HG02678 (cell line): Measurements from ENCODE around the gene SH3RF3.
A peak's percentile ranks its signal among the peaks of the same experiment; 100 is the strongest.
"Not testable (repeated sequence)": the region's sequence is repeated elsewhere in the genome, so short reads cannot be mapped to it uniquely, and the experiment has no call there.

Source experiments
- ATAC-seq: cut with Tn5 transposase; IDR thresholded peaks from one replicate; pipeline ENCODE4 v1.9.1; 2021; ENCODE audit warnings: mild to moderate bottlenecking, moderate library complexity; ENCODE audit not compliant: unreplicated experiment

The SH3RF3 gene

DNA sequence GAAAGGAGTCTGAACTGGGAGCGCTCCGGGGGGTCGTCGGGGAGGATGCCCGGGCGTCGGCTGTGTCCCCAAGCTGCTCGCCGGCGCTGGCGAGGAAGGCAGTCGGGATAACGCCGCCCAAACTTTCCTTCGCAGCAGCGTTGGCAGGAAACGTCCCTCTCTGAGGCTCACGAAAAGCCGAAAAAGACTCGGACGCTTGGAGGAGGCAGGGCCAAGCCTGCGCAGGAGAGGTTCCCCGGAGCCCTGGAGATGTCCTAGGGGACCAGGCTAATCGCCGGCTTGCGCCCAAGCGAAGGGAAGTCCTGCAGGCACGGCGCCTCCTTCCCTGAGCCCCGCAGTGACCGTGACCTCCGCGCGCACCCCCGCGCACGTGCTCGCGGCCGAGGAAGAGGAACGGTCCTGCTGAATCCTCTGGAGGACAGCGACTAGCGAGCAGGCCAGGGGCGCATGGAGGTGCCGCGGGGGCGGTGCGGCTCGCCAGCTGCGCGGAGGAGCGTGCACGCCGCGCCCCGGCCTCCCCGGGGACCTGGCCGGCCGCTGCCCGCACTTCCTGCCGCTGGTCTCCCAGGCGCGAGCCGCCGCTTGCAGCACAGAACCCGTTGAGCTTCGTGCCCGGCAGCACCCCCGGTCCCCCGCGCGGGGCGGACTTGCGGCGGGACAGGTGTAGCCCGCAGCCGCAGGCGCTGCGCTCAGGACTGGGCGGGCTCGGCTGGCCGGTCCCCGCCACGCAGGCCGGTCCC, at the start of gene SH3RF3:
Gene SH3RF3, plus strand, starts transcription at position 590 of the 740 bp plus-strand sequence.
- peak; percentile 30 for ATAC-seq

DNA sequence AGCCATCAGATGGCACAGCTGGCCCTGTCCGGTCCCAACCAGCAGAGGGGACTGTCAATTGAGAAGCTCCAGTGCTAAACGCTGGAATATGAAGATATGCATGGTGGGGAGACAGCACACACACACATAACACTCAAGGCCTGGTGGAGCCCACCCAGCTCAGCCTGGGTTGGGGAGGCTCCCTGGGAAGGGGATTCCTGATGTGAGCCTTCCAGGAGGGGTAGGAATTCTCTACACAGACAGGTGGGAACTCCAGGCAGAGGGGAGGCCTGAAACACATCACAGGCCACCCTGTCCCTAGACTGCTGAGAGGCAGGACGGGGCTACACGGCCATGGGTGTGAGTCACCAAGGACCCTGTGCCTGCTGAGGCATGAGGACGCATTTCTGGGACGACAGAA, 49.4 kb upstream of the SH3RF3 start:
- ATAC-seq, result no peak

DNA sequence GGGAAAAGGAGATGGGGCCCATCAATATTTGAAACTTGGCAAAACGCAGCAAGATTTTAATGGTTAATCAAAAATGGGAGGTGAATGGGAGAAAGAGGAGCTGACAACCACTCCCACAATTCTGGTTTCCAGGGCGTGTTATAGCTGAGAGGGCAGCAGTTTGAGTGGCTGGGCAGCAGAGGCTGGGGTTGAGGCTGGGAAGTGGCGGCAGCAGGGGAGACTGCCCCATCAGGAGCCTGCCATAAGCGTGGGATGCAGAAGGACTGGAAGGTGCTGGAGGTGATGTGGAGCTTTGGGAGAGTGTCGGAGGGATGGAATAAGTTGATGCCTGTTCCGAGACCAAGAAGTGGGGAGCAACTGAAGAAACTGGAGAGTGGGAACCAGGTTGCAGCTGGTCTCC, 48.9 kb upstream of the SH3RF3 start:
- no peak for ATAC-seq

DNA sequence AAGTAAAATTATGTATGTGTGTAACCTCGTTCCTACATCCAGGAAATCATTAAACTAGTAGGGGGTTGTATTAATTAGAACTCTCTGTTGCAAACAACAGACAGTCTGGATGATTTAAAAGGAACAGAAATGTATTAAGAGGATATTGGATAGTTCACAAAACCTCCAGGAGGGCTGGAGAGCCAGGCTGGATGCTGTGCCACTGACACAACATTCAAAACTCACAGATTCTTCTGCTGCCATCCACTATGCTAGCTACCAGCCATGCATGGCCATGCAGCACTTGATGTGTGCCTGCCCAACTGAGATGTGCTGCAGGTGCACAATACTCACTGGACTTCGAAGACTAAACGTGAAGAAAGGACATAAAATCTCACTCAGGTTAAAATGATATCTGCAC, 48.2 kb upstream of the SH3RF3 start:
- no peak for ATAC-seq

DNA sequence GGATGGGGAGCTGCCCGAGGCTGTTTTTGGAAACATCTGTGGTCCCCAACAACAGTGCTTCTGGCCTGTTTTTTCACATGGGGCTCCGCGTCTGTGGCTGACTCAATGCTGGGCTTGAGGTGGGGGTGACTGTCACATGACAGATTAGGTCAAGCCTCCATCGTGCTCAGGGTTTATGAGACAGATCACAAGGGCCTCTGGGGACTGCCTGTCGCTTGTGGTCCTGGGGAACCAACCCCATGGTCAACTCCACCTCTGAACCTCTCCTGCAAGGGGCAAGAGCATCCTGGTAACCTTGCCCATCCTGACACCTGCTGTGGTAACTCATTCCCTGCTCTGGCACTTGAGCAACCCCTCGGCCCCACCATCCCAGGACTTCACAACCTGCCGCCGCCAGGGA, 47.6 kb upstream of the SH3RF3 start:
- ATAC-seq, result no peak

DNA sequence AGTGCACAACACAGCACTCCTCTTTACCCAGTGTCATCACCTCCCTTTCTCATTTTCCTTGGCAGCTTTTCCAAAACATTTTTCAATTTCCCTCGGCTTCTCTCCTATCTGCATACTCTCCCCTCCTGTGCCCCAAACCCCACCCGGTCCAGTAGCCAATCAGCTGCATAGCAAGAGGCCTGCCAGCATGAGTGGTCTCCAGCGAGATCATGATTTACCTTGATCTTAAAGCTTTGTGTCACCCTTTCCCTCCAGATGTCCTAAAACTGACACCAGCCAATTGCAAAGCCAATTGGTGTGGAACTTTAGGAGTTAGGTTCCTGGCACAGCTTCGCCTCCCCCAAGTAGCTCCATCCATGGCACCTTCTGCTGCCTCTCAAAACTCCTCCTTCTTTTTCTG, 45.2 kb upstream of the SH3RF3 start:
- ATAC-seq, result no peak

DNA sequence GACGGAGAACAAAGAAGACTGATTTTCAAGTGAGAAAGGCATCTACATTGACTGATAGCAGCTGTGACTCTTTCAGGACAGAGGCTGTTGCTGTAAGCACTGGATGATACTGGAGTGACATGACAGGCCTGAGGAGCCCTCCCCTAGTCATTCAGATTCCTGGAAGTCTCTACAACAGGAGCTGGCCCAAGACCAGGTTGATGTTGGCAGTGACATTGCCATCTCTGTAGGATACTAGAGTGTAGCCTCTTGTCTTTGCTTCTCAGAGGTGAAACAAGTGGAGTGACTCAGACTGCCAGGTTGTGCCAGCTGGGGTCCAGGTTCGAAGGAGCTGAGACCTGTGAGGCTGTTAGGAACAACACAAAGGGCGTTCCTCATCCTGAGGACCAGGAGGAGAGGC, 44.7 kb upstream of the SH3RF3 start:
- no peak for ATAC-seq

DNA sequence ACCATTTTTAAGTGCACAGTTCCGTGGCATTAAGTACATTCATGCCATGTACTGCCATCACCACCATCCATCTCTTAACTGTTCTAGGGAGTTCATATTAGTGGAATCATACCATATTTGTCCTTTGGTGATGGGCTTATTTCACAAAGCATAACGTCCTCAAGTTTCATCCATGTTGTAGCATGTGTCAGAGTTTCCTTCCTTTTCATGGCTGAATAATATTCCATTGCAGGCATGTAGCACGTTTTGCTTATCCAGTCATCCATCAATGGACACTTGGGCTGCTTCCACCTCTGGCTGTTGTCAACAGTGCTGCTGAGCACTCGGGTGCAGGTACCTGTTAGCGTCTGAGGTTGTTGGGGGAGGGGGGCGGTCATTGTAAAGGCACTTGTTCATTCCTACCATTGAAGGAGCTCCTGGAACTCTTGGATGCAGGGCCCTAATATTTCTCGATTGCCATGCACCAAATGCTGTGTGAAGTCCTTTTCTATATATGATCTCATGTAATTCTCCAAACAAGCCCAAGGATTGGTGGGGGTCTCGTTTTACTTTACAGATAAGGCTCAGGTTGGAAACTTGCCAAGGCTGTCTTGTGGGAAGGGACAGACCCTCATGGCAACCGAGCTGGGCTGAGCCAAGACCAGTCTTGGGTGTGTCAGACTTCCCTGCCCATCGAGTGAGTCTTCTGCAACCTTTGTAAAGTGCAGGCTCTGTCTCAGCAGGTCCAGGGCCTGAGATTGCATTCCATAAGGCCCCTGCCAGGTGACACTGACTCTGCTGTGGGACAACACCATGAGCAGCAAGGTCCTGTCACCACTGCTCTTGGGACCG, 42.9 kb upstream of the SH3RF3 start:
- no peak for ATAC-seq

DNA sequence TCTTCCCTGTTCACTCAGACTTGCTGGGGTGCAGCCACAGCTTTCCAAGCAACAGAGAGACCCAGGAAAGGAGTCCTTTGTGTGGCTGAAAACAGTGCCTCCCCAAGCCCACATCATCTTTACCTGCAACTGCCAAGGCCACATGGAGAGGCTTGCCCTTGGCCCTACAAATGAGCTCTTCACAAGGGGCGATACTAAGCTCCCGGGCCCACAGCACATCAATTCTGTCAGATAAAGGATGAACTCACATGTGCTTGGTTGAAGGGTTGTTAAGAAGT, 42.3 kb upstream of the SH3RF3 start:
- no peak for ATAC-seq

DNA sequence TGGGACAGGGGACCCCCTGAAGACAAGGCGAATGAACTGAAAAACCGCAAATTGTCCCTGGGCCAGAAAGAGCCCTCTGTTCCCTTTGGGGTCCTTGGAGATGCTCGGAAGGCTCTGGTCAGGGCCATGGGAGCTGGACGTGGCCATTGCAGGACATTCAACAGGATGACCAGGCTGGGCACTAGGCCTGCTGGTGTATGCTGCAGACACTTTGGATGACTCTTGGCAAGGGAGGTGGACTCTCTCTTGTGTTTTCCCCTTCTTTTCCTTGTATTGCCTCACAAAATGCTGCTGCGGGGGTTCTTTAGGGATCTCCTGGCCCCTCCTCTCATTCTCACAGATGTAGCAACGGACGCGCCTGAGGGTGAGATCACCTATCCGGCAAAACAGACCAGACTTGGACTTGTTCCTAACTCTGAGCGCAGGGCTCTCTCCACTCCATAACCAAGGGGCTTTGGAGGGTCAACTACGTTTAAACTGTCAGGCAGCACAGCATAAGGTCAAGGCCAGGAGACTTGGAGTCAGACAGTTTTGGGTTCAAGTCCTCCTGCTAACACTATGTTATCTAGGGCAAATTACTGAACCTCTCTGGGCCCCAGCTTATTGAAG, 41.8 kb upstream of the SH3RF3 start:
- ATAC-seq, result no peak

DNA sequence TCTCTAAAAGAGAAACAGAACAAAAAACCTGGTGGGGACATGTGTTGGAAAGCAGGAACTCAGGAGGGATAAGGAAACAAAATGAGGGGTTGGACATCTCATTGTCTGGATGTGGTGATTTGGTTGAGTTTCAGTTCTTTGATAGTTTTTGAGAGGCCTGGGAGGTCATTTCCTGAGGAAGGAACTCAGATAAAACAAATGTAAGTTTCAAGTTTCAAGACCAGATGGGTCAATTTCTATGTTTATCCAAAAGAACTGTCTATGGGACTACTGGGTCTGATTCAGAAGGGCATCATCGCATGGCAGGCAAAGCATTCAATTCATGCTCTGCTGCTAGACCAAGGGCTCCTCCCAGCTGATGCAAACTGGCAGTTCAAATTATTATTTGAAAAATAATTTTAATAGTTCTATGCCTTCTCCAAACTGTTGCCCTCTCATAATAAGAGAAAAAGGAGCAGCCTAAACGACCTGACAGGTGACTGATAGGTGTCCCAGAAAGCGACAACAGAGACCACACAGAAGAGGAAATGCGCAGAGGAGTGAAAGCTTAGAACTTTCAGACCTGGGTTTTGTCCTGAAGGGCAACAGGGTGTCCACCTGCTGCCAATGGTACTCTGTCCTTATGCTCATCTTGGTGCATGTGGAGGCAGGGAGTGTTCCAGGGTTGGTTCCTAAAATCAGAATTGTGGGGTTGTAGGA, 39.3 kb upstream of the SH3RF3 start:
- no peak for ATAC-seq

DNA sequence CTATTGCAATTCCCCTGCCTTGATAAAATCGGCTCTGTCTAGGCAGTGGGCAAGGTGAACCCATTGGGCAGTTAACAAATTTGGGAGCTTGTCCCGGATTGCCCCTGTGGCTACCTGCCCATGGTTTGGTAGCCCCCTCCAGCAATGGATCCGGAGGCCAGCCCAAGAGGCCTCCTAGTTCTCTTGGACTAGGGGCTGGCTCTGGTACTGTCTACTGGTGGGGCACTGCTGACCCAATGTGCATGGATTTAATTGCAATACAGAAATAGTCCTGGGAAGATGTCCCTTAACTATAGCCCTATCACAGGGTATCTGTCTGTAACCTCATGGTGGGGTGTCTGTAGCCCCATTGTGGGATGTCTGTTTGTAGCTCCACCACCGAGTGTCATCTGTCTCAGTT, 37.5 kb upstream of the SH3RF3 start:
- no peak for ATAC-seq

DNA sequence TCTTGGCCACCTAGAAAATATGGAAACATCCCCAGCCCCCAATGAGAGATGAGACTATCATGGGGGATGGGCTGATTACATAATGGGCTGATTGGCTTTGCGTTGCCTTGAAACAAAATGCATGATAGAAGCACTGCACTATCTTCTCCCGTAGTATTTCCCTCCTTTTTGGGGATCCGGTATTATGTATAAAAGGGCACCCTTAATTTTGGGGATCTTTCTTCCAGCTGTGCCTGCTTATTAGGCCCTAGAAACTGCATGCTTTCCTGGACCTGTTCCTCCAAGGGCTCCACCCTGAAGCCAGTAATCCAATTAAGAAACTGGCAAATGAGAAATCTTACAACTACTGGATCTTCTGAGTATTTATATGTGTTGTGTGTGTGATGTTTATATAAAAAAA, 34.9 kb upstream of the SH3RF3 start:
- no peak for ATAC-seq

DNA sequence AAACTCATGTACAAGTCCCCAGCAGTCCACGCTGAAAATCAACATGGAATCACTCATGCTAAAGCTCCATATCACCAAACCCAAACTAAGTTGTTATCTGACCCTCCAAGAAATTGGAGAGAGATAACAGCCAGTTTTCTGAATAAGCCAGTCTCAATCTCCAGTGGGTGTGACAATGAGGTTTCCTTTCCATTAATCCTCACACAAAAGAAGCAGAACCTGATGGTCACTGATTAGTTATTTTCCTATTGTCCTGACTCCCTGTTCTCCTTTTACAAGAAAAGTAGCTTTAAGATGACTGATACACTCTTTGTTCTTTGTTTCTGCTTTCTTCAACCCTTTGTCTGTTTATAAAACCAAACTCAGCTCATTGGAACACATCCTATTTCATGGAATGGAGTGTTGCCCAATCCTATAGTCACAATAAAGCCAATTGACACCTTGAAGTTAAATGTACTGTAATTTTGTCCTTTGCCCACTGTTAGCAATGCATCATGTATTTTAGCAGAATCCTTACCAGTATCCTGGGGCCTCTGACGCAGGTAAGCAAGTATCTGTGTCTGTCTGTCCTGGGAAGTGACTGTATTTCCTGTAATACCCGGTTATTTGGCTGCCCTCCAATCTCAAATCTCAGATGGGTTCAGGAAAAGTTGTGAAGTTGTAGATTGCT, 30.6 kb upstream of the SH3RF3 start:
- ATAC-seq, result no peak

DNA sequence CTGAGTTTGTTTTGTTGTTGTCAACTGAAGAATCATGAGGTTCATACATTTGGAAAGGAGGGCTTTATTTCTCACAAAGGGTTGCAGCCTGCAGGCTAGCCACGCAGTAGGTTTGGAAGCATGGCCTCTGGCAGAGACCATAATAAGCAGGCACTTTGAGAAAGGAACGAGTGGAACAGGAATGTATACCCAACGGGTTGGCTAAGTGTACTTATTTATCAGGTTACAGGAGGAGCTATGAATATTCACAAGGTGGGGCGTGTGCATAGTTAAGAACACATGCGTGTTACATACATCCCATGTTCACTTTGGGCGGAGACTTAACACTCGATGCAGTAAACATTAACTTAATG, 30.1 kb upstream of the SH3RF3 start:
- no peak for ATAC-seq

DNA sequence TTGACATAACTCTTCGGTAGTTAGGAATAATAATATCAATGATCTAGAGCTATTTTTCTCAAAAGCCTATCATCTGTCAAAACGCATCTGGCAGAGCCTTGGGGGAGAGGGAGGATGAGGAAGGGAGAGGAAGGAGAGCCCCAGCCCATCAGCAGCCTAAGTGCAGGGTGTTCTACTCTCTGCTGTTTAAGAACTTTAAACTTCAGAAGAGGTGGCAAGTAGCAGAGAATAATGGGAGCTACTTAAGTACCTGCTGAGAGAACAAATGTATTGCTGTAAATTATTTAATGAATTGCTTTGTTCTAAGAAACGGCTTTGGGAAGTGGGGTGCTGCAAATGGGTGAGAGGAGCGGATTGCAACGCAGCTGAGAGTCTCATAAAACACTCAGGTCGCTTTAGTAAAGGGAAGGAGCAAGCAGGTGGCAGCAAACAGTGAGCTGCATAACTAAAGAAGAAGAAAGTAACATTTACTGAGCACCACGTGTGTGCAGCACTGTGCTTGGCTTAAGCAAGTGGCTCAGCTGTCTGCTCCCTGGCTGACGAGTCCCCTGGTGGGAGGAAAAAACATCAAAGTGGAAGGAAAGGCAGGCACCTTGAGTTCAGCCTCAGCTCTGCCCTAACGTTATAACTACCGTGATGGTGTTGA, 26.3 kb upstream of the SH3RF3 start:
- no peak for ATAC-seq

DNA sequence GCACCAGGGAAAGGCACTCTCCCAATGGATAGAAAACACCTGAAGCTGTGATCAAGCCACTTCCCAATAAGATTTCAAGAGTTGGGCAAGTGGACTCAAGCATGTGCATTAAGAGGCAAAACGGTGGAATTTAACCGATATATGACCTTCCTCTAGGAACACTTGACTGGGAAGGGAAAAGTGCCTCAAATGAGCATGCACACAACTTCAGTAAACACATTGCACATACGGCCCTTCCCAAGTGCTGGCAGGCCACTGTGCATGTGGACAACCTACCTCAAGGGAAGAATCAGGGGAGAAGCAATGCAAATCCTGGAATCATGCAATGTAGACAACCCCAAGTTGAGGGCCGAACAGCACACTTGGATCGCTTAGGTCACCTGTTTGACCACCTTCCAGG, 23.9 kb upstream of the SH3RF3 start:
- ATAC-seq, result no peak

DNA sequence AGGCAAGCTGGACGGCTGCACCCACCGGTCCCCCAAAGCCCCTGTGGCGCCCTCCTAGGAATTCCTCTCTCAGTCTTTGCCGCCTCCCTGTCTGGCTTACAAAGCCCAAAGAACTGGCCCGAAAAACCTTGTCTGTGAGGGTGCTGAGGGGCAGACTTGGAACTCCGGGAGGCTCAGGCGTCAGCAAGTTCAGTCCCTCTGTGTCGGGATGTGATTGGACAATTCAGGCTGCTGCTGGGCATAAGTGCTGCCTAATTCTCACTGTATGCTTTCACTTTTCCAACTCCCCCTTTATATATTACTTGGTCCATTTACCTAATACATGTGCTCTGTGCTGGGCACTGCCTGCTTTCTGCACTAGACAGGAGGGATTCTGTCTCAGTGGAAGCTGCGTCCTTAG, 20.3 kb upstream of the SH3RF3 start:
- no peak for ATAC-seq

DNA sequence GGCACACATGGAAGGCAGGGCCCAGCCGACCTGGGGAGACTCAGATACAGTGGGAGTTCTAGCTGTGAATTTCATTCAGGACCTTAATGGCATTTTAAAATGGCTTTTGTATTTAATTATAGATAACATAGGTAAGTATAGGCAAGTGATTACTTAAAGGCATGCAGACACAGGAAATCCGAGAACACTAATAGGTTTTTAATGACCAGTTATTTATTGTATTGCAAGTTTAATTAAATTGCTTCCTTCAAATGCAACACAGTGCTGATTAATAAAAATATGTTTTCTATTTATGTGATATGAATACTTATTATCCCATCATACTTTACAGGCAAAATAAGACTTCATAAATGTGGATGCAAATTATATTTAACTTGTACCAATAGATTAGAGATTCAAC, 19.7 kb upstream of the SH3RF3 start:
- ATAC-seq, result no peak

DNA sequence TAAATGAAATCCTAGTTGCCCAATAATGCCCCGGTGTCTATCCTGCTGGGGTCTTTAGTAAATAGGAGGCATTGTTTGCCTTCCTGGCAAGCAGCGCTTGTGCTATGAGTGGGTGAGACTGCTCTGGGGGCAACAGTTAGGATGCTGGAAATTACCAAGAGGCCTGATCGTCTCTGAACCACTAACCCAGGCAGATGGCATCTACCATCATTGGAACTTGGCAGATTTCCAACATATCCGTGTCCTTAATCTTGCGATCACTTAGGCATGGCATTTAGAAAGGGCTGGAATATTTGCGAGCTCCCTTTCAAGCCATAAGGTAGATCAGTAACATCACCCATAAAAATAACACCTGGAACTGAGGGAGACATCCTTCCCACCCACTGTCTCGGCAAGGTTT, 18.8 kb upstream of the SH3RF3 start:
- no peak for ATAC-seq

DNA sequence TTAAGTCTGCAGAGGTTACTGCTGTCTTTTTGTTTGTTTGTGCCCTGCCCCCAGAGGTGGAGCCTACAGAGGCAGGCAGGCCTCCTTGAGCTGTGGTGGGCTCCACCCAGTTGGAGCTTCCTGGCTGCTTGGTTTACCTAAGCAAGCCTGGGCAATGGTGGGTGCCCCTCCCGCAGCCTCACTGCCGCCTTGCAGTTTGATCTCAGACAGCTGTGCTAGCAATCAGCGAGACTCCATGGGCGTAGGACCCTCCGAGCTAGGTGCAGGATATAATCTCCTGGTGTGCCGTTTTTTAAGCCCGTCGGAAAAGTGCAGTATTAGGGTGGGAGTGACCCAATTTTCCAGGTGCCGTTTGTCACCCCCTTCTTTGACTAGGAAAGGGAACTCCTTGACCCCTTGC, 11.8 kb upstream of the SH3RF3 start:
- ATAC-seq, result not testable (repeated sequence)
